Thoracic aorta endothelial cell (primary cell): Measurements from ENCODE around the gene HTR1D. TPM values are rescaled to one million over a fixed set of nuclear protein-coding genes. Genes with fewer than 3 reads are reported as not detected.

ENCODE experiments used
- small RNA-seq: library from RNA; depleted of rRNA; stranded (forward); fragments of <200 nt; gene quantifications from one replicate; pipeline ENCODE3, GENCODE V24; 2012
- total RNA-seq: library from RNA; depleted of rRNA; stranded (reverse); fragments of >200 nt; gene quantifications from 2 replicates; pipeline ENCODE4 v1.2.3, GENCODE V29; 2012

HTR1D gene
- 0.13 and 0.22 TPM in 2 replicates for total RNA-seq

GRCh38 chr1:23217421-23218115 lies at the start of gene HTR1D:
Gene HTR1D (minus strand): TSS chr1:23217502. CDS start chr1:23194219, 23,283 bp downstream.

GRCh38 chr1:23168445-23169194 lies 48.7 kb downstream of the HTR1D start, which contains the start of gene LUZP1:
Gene LUZP1 (minus strand): TSS chr1:23168856.

Small RNAs within 50 kb of the gene (small RNA-seq; reads per million reads assigned to genes)
- gene RNU6-135P (not detected), gene RNU6-514P (not detected)

Other genes with a start within 250 kb of the HTR1D start
- gene LACTBL1, start 244.6 kb downstream of the HTR1D start, total RNA-seq, result not detected in 2 replicates
- gene TEX46, start 201.7 kb downstream of the HTR1D start, total RNA-seq, result not detected in 2 replicates
- gene KDM1A, start 198.0 kb downstream of the HTR1D start, total RNA-seq, result 157 and 162 TPM in 2 replicates
- gene LUZP1, start 48.6 kb downstream of the HTR1D start, total RNA-seq, result 96.3 and 106 TPM in 2 replicates
- 155 and 158 TPM in 2 replicates for gene HNRNPR, start 126.8 kb upstream of the HTR1D start, total RNA-seq
- 16.0 and 21.0 TPM in 2 replicates for gene ZNF436, start 152.3 kb upstream of the HTR1D start, total RNA-seq
- 0.53 and 1.0 TPM in 2 replicates for gene TCEA3, start 207.2 kb upstream of the HTR1D start, total RNA-seq